Stimulated activated CD8-positive, alpha-beta memory T cell treated with anti-CD3 and anti-CD28 coated beads, Interleukin-4, amount 100 ng/mL, for 48 hours (primary cell): ENCODE data around the gene PPARA.
"Not testable (repeated sequence)": the region's sequence is repeated elsewhere in the genome, so short reads cannot be mapped to it uniquely, and the experiment has no call there.

Source experiments
- DNase-seq: peaks from one replicate; pipeline ENCODE4 v3.0.0-alpha.2; 2020

Gene PPARA

GRCh38 chr22:46250035-46250782 is 99.9 kb downstream of the PPARA start, which contains the start of gene CDPF1:
Gene CDPF1 (minus strand): TSS chr22:46250293. CDS start chr22:46248284, 2,009 bp downstream.
- DNase-seq, result peak; percentile 92

GRCh38 chr22:46250783-46251125 is 100.4 kb downstream of the PPARA start:
- no peak for DNase-seq

GRCh38 chr22:46251266-46251665 is 100.9 kb downstream of the PPARA start:
- DNase-seq, result no peak

GRCh38 chr22:46251816-46252380 is 101.6 kb downstream of the PPARA start:
- no peak for DNase-seq

GRCh38 chr22:46256358-46256958 is 106.1 kb downstream of the PPARA start:
- no peak for DNase-seq

- DNase-seq, result no peak
Measured at GRCh38 chr22:46259374-46259773, 109.0 kb downstream of the PPARA start.

- no peak for DNase-seq
Measured at GRCh38 chr22:46260038-46260437, 109.7 kb downstream of the PPARA start.

GRCh38 chr22:46262449-46263215 is 112.3 kb downstream of the PPARA start:
- DNase-seq, result peak; percentile 64

GRCh38 chr22:46263216-46263590 is 112.9 kb downstream of the PPARA start, which contains the start of gene PKDREJ:
Gene PKDREJ (minus strand): TSS chr22:46263343. CDS start chr22:46263322, 21 bp downstream.
- no peak for DNase-seq

GRCh38 chr22:46264520-46264919 is 114.2 kb downstream of the PPARA start:
- not testable (repeated sequence) for DNase-seq

- not testable (repeated sequence) for DNase-seq
Measured at GRCh38 chr22:46265627-46266026, 115.3 kb downstream of the PPARA start.

GRCh38 chr22:46267431-46268279 is 117.3 kb downstream of the PPARA start, which contains the start of gene TTC38:
Gene TTC38 (plus strand): TSS chr22:46268008. CDS start chr22:46268040, 32 bp downstream.
- peak; percentile 64 for DNase-seq

GRCh38 chr22:46269564-46269963 is 119.2 kb downstream of the PPARA start:
- DNase-seq, result no peak

GRCh38 chr22:46272196-46272595 is 121.9 kb downstream of the PPARA start:
- DNase-seq, result no peak

- DNase-seq, result no peak
Measured at GRCh38 chr22:46272762-46273431, 122.6 kb downstream of the PPARA start.

- DNase-seq, result no peak
Measured at GRCh38 chr22:46273432-46274148, 123.3 kb downstream of the PPARA start.

- DNase-seq, result no peak
Measured at GRCh38 chr22:46274381-46274780, 124.1 kb downstream of the PPARA start.

- no peak for DNase-seq
Measured at GRCh38 chr22:46275455-46276122, 125.3 kb downstream of the PPARA start.

- no peak for DNase-seq
Measured at GRCh38 chr22:46276563-46276962, 126.2 kb downstream of the PPARA start.
